Upper lobe of left lung (tissue), 6 donors: ENCODE results near the gene MAU2. TPM values are rescaled to one million over a fixed set of nuclear protein-coding genes. Genes with fewer than 3 reads are reported as not detected.

Experiments used
- ATAC-seq, 2 donors: fragments of 200-7000 bp; cut with Tn5 transposase; one replicate each; pipeline ENCODE4 v1.9.1; 2022; ENCODE audit warnings: mild to moderate bottlenecking in 2 of 2, moderate library complexity in 2 of 2; ENCODE audit not compliant: low FRiP score in 2 of 2
- DNase-seq, 2 donors: peaks; one replicate each; pipeline ENCODE4 v3.0.0-alpha.2; 2019 to 2020
- H3K27ac ChIP-seq, 4 donors: fragments of 200-600 bp; sonication (generic); one replicate each; pipeline ENCODE4 v1.5.1; 2016 to 2019
- H3K27me3 ChIP-seq, 4 donors: fragments of 200-600 bp; sonication (generic); one replicate each; pipeline ENCODE4 v1.5.1; 2017 to 2019
- H3K36me3 ChIP-seq, 4 donors: fragments of 200-600 bp; sonication (generic); one replicate each; pipeline ENCODE4 v1.5.1; 2016 to 2019
- H3K4me1 ChIP-seq, 4 donors: fragments of 200-600 bp; sonication (generic); one replicate each; pipeline ENCODE4 v1.5.1; 2018 to 2019
- H3K4me3 ChIP-seq, 4 donors: fragments of 200-600 bp; sonication (generic); one replicate each; pipeline ENCODE4 v1.5.1; 2017 to 2019; ENCODE audit warnings: mild to moderate bottlenecking in 2 of 4, moderate library complexity in 1 of 4
- H3K9me3 ChIP-seq, 4 donors: fragments of 200-600 bp; sonication (generic); one replicate each; pipeline ENCODE4 v1.5.1; 2018 to 2019
- CTCF ChIP-seq, 6 experiments: fragments of 450-650 bp in 4 of 6; fragments of 200-600 bp in 2 of 6; sonication (generic) in 2 of 6; IDR thresholded peaks; one replicate each; pipeline ENCODE4 v1.5.1; 2016 to 2019; ENCODE audit warnings: antibody characterized with exemption in 6 of 6
- EP300 ChIP-seq, 4 donors: sonication (generic); formaldehyde crosslinking; IDR thresholded peaks; one replicate each; pipeline ENCODE4 v1.5.1; 2017; ENCODE audit warnings: antibody characterized with exemption in 4 of 4, control low read depth in 2 of 4
- POLR2A ChIP-seq, 4 donors: fragments of 450-650 bp; IDR thresholded peaks; one replicate each; pipeline ENCODE4 v1.5.1; 2016 to 2017; ENCODE audit warnings: antibody characterized with exemption in 4 of 4, mild to moderate bottlenecking in 2 of 4
- POLR2AphosphoS5 ChIP-seq, 2 donors: sonication (generic); formaldehyde crosslinking; IDR thresholded peaks; one replicate each; pipeline ENCODE4 v1.5.1; 2017; ENCODE audit warnings: antibody characterized with exemption in 2 of 2
- WGBS, 2 donors: methylation state at CpG; one replicate each; pipeline ENCODE4 v1.1.5; 2017 to 2018; 5-methylcytosine and 5-hydroxymethylcytosine counted together
- total RNA-seq, 6 donors: library from RNA; depleted of rRNA in 4 of 6; stranded (reverse); fragments of >200 nt in 4 of 6; gene quantifications; one replicate each; pipeline versions ENCODE4 v1.1.0 to v1.2.1, GENCODE V29; 2016 to 2021
- donor health status: DM: no; HTN: no; CAD: no; lungs with moderate emphysema.
- donor health status: DM: no; HTN: yes; CAD: no; lungs with severe emphysema.

The MAU2 gene
- total RNA-seq = 100 to 1,000 TPM in 2 of 6 donors, 10 to 100 TPM in 4; 42.3 to 166 (median 64.2) TPM

- 0% methylated on average over 19 to 66 of the region's 67 CpGs for WGBS, 2 donors
- Histone ChIP-seq H3K4me3 (peak within 1 kb of the TSS; percentile 65 to 100 (median 88)), H3K27me3 (no peaks in the 10 kb centered on the region), H3K9me3 (no peaks in the 10 kb centered on the region), H3K36me3 (peaks cover 4 to 35% (median 31%) of the 10 kb centered on the region in 4 donors), H3K27ac (peak within 1 kb of the TSS; percentile 89 to 97 (median 90)), H3K4me1 (peaks cover 26 to 45% (median 27%) of the 10 kb centered on the region in 4 donors)
- ATAC-seq = peak; percentile 97 to 99
- peak; percentile 92 to 97 for DNase-seq
- peak; percentile 28 to 81 (median 64) for TF ChIP-seq CTCF (IDR thresholded peaks at IDR 0.05)
- peak in 2 of 4 donors; percentile 57 to 77 for TF ChIP-seq POLR2A (IDR thresholded peaks at IDR 0.05)
- no peak for TF ChIP-seq EP300 (IDR thresholded peaks at IDR 0.05)
- TF ChIP-seq POLR2AphosphoS5 (IDR thresholded peaks at IDR 0.05) = peak; percentile 73 to 74
These were observed at the start of gene MAU2, which contains the start of gene SUGP1 for GRCh38 chr19:19320361-19321140. TSS of gene MAU2 (plus strand) at chr19:19320829. CDS start at chr19:19320860, 31 bp downstream. TSS of gene SUGP1 (minus strand) at chr19:19320509. CDS start at chr19:19320496, 13 bp downstream.

GRCh38 chr19:19271828-19272599, 48.6 kb upstream of the MAU2 start:
- 83 to 90% methylated on average over 8 of the region's 8 CpGs for WGBS, 2 donors
- TF ChIP-seq EP300 (IDR thresholded peaks at IDR 0.05) (no peak), CTCF (IDR thresholded peaks at IDR 0.05) (no peak), POLR2AphosphoS5 (IDR thresholded peaks at IDR 0.05) (no peak), POLR2A (IDR thresholded peaks at IDR 0.05) (no peak)
- Histone ChIP-seq H3K4me1 (peaks cover 5 to 10% (median 8%) of the 10 kb centered on the region in 4 donors), H3K9me3 (no peaks in the 10 kb centered on the region), H3K27ac (no peak overlapping the region), H3K36me3 (peaks cover 0 to 21% (median 18%) of the 10 kb centered on the region in 4 donors), H3K4me3 (no peak overlapping the region), H3K27me3 (peaks cover 0 to 8% (median 4%) of the 10 kb centered on the region in 4 donors)
- ATAC-seq (no peak), DNase-seq (no peak)

- TF ChIP-seq CTCF (IDR thresholded peaks at IDR 0.05) = no peak
- no peak for TF ChIP-seq EP300 (IDR thresholded peaks at IDR 0.05)
- no peak for TF ChIP-seq POLR2AphosphoS5 (IDR thresholded peaks at IDR 0.05)
- no peak for TF ChIP-seq POLR2A (IDR thresholded peaks at IDR 0.05)
- DNase-seq = no peak
- 66 to 80% methylated on average over 7 to 8 of the region's 8 CpGs for WGBS, 2 donors
- no peak for ATAC-seq
- peaks cover 6 to 42% (median 40%) of the 10 kb centered on the region in 4 donors for H3K36me3 ChIP-seq
- no peaks in the 10 kb centered on the region for H3K9me3 ChIP-seq
- H3K4me3 ChIP-seq = no peak overlapping the region
- H3K4me1 ChIP-seq = peaks cover 5 to 10% (median 8%) of the 10 kb centered on the region in 4 donors
- no peak overlapping the region for H3K27ac ChIP-seq
- H3K27me3 ChIP-seq = peaks cover 0 to 8% (median 4%) of the 10 kb centered on the region in 4 donors
These were observed 46.5 kb upstream of the MAU2 start for GRCh38 chr19:19274146-19274545.

GRCh38 chr19:19274716-19275565, 45.7 kb upstream of the MAU2 start:
- WGBS, 2 donors = 75 to 81% methylated on average over 8 of the region's 9 CpGs
- H3K27me3 ChIP-seq = peaks cover 0 to 8% (median 4%) of the 10 kb centered on the region in 4 donors
- H3K4me1 ChIP-seq = peaks cover 5 to 10% (median 8%) of the 10 kb centered on the region in 4 donors
- peak in 1 of 2 donors; percentile 38 for DNase-seq
- no peak overlapping the region for H3K4me3 ChIP-seq
- peaks cover 6 to 50% (median 47%) of the 10 kb centered on the region in 4 donors for H3K36me3 ChIP-seq
- no peaks in the 10 kb centered on the region for H3K9me3 ChIP-seq
- no peak overlapping the region for H3K27ac ChIP-seq
- TF ChIP-seq EP300 (IDR thresholded peaks at IDR 0.05) (no peak), POLR2A (IDR thresholded peaks at IDR 0.05) (no peak), POLR2AphosphoS5 (IDR thresholded peaks at IDR 0.05) (no peak), CTCF (IDR thresholded peaks at IDR 0.05) (no peak)
- no peak for ATAC-seq
